SKM-1 (cell line): ENCODE data around the gene MTA3.

ENCODE experiments used
- DNase-seq: peaks from one replicate; lab custom pipeline; 2025; ENCODE audit not compliant: unreplicated experiment; lab: John Stamatoyannopoulos, UW

Gene MTA3

GRCh38 chr2:42658306-42658705 lies 89.9 kb downstream of the MTA3 start:
- no peak for DNase-seq

- DNase-seq, result no peak
Observed at GRCh38 chr2:42659609-42660008, 91.2 kb downstream of the MTA3 start.

- DNase-seq, result peak; percentile 38
Observed at GRCh38 chr2:42663106-42663780, 94.8 kb downstream of the MTA3 start.

- DNase-seq, result peak; percentile 19
Observed at GRCh38 chr2:42663828-42664227, 95.4 kb downstream of the MTA3 start.

GRCh38 chr2:42673989-42674579 lies 105.7 kb downstream of the MTA3 start:
- no peak for DNase-seq

GRCh38 chr2:42675815-42676214 lies 107.4 kb downstream of the MTA3 start:
- no peak for DNase-seq

- no peak for DNase-seq
Observed at GRCh38 chr2:42685303-42685702, 116.9 kb downstream of the MTA3 start.

GRCh38 chr2:42693013-42693615 lies 124.7 kb downstream of the MTA3 start:
- peak; percentile 50 for DNase-seq

GRCh38 chr2:42693688-42694479 lies 125.5 kb downstream of the MTA3 start:
- DNase-seq, result no peak

- no peak for DNase-seq
Observed at GRCh38 chr2:42696987-42697386, 128.6 kb downstream of the MTA3 start.

- no peak for DNase-seq
Observed at GRCh38 chr2:42698940-42699339, 130.5 kb downstream of the MTA3 start.

GRCh38 chr2:42706836-42707235 lies 138.4 kb downstream of the MTA3 start:
- no peak for DNase-seq

GRCh38 chr2:42708179-42708578 lies 139.7 kb downstream of the MTA3 start:
- DNase-seq, result no peak

- DNase-seq, result no peak
Observed at GRCh38 chr2:42711896-42712295, 143.5 kb downstream of the MTA3 start.

GRCh38 chr2:42712934-42713333 lies 144.5 kb downstream of the MTA3 start:
- no peak for DNase-seq

GRCh38 chr2:42713920-42714319 lies 145.5 kb downstream of the MTA3 start:
- no peak for DNase-seq

- no peak for DNase-seq
Observed at GRCh38 chr2:42714686-42715085, 146.3 kb downstream of the MTA3 start.

- DNase-seq, result no peak
Observed at GRCh38 chr2:42721898-42722297, 153.5 kb downstream of the MTA3 start.

- peak; percentile 43 for DNase-seq
Observed at GRCh38 chr2:42722320-42723190, 154.1 kb downstream of the MTA3 start.

- DNase-seq, result no peak
Observed at GRCh38 chr2:42723465-42723864, 155.0 kb downstream of the MTA3 start.

- DNase-seq, result no peak
Observed at GRCh38 chr2:42724886-42725285, 156.5 kb downstream of the MTA3 start.
